ENCODE data around the gene EGLN2.
"Not testable (repeated sequence)": the region's sequence is repeated elsewhere in the genome, so short reads cannot be mapped to it uniquely, and the experiment has no call there.

The EGLN2 gene

GRCh38 chr19:40776932-40777644 is 21.9 kb upstream of the EGLN2 start:
- FAIRE-seq: no peak

GRCh38 chr19:40777645-40777936 is 21.4 kb upstream of the EGLN2 start:
- no peak for FAIRE-seq

GRCh38 chr19:40777937-40778705 is 20.9 kb upstream of the EGLN2 start, which contains the start of gene RAB4B:
Gene RAB4B (plus strand): TSS chr19:40778247. CDS start chr19:40778376, 129 bp downstream.
- no peak for FAIRE-seq

GRCh38 chr19:40778706-40779284 is 20.2 kb upstream of the EGLN2 start:
- FAIRE-seq: no peak

GRCh38 chr19:40780582-40780981 is 18.4 kb upstream of the EGLN2 start:
- no peak for FAIRE-seq

GRCh38 chr19:40781140-40781539 is 17.9 kb upstream of the EGLN2 start:
- FAIRE-seq: no peak

- FAIRE-seq: no peak
Measured at GRCh38 chr19:40783711-40784110, 15.3 kb upstream of the EGLN2 start.

- not testable (repeated sequence) for FAIRE-seq
Measured at GRCh38 chr19:40784146-40784545, 14.8 kb upstream of the EGLN2 start.

GRCh38 chr19:40785526-40785925 is 13.5 kb upstream of the EGLN2 start:
- no peak for FAIRE-seq

GRCh38 chr19:40786060-40787037 is 12.6 kb upstream of the EGLN2 start:
- FAIRE-seq: no peak

- no peak for FAIRE-seq
Measured at GRCh38 chr19:40791349-40791748, 7.6 kb upstream of the EGLN2 start.

GRCh38 chr19:40791996-40792395 is 7.0 kb upstream of the EGLN2 start:
- FAIRE-seq: no peak

- no peak for FAIRE-seq
Measured at GRCh38 chr19:40797166-40797962, 1.6 kb upstream of the EGLN2 start.

GRCh38 chr19:40797963-40798682 is 868 bp upstream of the EGLN2 start:
- FAIRE-seq: no peak

GRCh38 chr19:40799558-40800338 is 757 bp downstream of the EGLN2 start:
- no peak for FAIRE-seq

- FAIRE-seq: no peak
Measured at GRCh38 chr19:40800339-40800996, 1.5 kb downstream of the EGLN2 start.

GRCh38 chr19:40800997-40801377 is 2.0 kb downstream of the EGLN2 start:
- FAIRE-seq: no peak

- no peak for FAIRE-seq
Measured at GRCh38 chr19:40801426-40802299, 2.7 kb downstream of the EGLN2 start.
